ENCODE measurements around the gene GALE.
"Not testable (repeated sequence)": the region's sequence is repeated elsewhere in the genome, so short reads cannot be mapped to it uniquely, and the experiment has no call there.

GALE gene

DNA sequence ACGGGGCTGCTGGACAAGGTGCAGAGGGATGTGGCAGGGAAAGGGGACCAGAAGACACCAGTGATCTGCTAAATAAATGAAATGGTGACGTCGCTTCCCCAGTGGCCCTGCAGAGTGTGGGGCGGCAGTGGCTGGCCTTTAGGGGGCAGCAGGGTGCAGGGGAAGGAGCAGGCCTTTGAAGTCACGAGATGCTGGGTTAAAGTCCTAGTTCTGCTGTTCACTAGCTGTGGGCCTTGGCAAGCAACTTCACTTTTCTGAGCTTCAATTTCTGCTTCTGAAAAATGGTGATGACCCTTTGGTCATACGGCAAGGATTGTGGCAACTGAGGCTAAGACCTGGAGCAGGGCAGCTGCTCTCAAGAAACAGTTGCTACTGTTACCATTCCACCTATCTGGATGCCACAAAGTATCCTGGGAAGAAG is 9.2 kb upstream of the GALE start:
- DNase-seq (ENCODE audit: low read depth), result no peak

- DNase-seq (ENCODE audit: low read depth), result no peak
Observed at GRCh38 chr1:23807453-23807852, 6.9 kb upstream of the GALE start.

DNA sequence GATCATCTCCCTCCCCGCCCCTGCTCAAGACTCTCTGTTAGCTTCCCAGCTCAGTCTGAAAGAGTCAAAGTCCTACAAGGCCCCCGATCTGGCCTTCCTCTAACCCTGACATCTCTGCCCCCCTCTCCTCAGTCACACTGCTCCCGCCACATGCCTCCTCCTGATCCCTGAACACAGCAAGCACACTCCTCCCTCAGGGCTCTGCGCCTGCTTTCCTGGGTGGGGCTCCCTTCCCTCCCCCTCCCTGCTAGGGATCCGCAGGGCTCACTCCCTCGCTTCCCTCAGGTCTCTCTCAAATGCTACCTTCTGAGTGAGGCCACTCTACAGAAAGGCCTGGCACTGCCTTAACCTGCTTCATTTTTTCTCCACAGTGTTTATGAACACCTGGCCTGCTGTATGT is 5.7 kb upstream of the GALE start:
- DNase-seq (ENCODE audit: low read depth), result no peak

DNA sequence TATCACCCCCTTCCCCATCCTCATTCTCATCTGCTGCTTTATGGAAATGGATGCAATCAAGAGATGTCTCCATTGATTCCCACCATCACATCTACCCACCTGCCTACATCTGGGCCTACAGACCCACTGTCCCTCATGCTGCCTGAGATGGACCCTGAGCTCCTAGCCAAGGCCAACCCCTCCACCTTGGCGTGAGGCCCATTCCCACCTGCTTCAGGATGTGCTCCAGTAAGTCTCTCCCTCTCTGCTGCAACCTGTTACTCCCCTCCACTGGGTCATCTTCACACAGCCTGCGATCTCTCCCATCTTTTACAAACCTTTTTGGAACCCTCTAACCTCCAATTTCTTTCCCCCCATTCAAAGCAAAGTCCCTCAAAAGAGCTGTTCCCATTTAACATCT is 4.5 kb upstream of the GALE start:
- no peak for DNase-seq (ENCODE audit: low read depth)

DNA sequence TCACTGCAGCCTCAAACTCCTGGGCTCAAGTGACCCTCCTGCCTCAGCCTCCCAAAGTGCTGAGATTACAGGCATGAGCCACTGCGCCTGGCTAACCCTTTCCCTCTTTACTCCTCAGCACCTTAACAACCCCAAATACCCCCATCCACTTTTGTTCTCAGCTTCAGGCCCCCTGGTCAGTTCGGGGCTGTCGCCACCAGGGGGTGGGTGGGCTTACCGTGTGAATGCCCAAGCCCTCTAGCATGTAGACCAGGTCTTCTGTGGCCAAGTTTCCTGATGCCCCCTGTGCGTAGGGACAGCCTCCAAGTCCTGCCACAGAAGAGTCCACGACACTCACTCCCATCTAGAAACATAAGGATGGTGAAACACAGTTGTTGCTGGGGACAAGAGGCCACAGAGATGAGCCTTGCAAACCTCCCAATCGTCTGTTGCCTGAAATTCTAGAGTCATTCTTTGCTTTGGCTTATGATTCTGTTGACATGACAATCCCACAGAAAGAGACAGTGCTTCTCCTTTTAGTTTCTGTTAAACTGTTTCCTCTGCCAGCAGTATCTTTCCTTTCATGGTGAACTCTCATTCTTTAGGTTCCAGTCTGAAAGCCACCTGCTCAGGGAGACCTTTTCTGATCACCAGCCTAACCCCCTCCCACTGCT is 3.8 kb upstream of the GALE start:
- no peak for DNase-seq (ENCODE audit: low read depth)

DNA sequence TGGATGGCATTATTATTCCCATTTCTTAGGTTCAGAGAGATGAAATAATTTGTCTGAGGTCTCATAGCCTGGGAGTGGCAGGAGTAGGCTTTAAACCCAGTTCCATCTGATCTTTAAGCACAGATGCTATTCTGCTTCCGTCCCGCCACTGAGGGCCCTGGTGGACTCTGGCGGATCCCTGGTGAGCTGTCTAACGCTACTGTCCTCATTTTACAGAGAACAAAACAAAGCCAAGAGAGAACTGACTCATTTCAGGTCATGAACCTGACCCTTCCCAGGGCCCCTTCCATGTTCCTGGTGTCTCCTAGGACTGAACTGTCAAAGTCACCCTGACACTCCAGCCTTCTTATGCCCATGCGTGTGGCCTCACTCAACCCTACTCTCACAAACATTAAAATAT is 3.1 kb upstream of the GALE start:
- DNase-seq (ENCODE audit: low read depth), result no peak

DNA sequence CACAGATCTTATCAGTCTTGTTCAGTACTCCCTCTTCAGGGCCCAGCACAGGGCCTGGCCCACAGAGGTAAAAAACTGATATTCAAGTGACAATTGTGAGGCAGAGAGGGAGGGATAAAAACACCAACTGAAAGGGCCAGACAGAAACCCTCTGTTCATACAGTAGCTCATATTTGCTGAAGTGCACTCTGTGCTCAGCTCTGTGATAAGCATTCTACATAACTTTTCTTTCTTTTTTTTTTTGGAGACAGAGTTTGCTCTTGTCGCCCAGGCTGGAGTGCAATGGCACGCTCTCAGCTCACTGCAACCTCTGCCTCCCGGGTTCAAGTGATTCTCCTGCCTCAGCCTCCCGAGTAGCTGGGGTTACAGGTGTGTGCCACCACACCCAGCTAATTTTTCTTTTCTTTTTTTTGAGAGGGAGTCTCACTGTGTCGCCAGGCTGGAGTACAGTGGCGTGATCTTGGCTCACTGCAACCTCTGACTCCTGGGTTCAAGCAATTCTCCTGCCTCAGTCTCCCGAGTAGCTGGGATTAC is 2.3 kb upstream of the GALE start:
- not testable (repeated sequence) for DNase-seq (ENCODE audit: low read depth)

DNA sequence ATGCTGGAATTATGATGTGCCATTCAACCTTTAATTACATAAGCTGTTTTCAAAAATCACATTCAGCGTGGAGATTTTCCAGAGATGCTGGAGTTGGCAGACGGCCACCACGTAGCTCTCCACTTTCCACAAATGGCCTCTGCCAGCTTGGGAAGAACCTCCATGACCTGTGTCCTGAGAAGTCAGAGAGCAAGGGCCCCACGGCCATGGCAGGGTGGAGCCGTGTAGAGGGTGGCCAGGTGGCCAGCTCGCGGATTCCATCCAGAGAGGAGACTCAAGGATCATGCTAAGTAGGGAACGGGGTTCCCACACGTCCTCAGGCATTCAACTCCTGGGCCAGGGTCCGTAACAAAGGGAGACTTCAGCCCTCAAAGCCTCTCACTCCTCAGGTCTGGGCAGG is 1.3 kb upstream of the GALE start:
- DNase-seq (ENCODE audit: low read depth), result no peak

GRCh38 chr1:23801338-23801748 is 789 bp upstream of the GALE start:
- no peak for DNase-seq (ENCODE audit: low read depth)

- DNase-seq (ENCODE audit: low read depth), result no peak
Observed at GRCh38 chr1:23799570-23800399, 769 bp downstream of the GALE start.

GRCh38 chr1:23799255-23799569 is 1.3 kb downstream of the GALE start:
- DNase-seq (ENCODE audit: low read depth), result no peak

DNA sequence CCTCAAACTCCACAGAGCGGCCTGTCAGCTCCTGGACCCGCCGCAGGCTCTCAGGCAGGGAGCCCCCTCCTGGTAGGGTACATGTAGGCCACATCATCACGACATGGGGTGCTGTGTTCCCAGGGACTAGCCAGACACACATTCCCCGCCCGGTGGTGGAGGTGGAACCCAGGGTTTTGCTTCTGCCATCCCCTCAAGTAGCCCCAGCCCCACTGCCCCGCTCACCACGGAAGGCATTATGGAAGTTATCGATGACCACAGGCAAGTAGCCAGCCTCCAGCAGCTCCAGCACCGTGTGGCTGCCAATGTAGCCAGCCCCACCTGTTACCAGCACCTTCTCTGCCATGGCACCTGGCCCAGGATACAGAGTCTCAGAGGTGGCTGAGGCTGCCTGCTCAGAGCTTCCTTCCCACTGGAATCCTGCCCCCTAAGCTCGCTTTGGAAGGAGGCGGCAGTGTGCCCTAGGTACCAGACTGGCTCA is 1.9 kb downstream of the GALE start:
- DNase-seq (ENCODE audit: low read depth), result no peak

- DNase-seq (ENCODE audit: low read depth), result no peak
Observed at GRCh38 chr1:23797478-23798448, 2.8 kb downstream of the GALE start.

DNA sequence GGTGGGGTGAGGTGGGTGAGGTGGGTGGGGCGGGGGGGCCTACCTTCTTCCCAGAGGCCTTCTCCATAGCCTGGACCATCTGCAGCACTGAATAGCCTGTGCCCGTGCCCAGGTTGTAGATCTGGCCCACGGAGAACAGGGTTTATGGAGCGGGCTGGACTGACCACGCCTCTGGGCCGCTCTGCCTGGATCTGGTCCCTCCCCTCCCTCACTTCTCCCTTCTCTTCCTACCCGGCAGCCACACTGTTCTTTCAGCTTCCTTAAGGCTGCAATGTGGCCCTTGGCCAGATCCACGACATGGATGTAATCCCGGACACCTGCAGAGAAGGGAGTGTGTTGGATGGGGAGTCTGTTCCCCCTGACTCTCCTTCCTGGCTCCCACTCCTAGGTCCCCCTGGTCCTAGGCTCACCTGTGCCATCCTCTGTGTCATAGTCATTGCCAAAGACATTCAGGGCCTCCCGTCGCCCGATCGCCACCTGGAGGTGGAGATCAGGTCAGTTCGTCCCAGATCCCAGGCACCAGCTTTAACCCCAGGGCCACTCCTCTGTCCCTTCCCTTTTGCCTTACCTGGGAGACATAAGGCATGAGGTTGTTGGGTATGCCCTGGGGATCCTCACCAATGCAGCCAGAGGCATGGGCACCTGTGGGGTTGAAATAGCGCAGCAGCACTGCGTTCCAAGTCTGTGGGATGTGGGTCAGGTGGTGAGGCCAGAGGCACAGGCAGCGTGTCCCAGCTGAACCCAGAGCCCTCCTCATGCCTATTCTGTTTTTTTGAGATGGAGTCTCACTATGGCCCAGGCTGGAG is 3.9 kb downstream of the GALE start:
- DNase-seq (ENCODE audit: low read depth), result no peak

DNA sequence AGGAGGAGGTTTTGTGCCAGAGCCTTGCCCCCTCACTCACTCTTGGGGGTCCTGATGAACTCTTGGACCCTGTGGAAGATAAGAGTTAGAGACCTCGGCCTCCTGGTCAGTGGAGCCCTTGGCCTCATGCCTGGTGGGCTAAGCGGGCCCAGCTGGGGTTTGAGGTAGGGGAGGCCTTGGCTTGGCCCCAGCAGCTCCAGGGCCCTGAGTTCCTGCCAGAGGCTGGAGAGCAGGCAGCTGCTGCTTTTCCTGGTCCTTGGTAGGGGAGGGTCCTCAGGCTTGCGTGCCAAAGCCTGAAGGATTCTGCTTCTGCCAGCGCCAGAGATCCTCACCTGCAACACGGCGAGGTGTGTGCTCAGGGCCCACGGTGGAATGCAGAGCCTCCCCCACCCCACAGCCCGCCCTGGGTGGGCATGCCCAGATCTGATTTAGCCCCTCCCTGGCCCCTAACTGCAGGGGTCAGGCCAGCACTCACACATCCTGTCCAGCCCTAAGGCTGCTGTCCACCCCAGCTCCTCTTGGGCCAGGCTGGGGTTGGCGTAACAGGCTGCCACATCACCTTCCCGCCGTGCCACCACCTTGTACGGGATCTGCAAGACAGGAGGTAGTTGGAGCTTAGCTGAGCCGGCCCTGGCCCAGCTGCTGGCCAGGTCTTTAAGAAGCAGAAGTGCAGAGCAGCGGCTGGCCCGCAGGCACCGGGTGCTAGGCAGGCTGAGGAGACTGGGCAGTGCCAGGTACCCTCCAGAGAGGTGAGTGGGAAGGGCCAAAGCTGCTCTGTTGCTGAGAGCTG is 4.7 kb downstream of the GALE start:
- DNase-seq (ENCODE audit: low read depth), result no peak

- not testable (repeated sequence) for DNase-seq (ENCODE audit: low read depth)
Observed at GRCh38 chr1:23794732-23795182, 5.8 kb downstream of the GALE start.

- DNase-seq (ENCODE audit: low read depth), result no peak
Observed at GRCh38 chr1:23793861-23794731, 6.5 kb downstream of the GALE start.

DNA sequence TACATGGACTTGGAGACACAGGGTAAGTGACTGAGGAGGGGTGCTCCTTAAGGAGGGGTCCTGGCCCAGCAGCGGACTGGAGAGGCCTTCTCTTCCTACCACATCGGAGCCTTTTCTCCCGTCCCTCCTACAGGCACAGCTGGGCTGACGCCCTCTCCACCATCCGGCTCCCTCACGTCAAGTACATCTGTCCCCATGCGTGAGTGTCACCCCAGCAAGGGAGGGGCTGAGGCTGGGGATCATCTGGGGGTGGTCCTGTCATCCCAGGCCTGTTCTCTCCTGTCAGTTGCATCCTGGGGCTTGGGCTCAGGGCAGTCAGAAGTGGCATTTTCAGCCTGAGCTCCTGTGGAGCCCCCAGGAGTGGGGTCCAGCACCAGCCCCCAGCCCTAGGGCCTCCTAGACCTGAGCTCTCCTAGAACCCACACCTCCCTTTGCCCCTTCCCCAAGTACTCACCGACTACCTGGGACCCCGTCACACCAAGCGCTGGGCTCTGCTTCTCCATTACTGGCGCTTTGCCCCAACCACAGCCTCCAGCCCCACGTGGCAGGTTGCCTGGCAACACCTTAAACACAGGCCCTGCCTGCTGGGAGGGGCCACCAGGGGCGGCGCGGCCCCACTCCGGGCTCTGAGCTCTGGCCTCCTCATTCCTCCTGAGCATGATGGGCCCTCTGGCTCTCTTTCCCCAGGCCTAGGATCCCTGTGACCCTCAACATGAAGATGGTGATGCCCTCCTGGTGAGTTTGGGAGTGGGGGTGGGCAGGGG is 7.4 kb downstream of the GALE start:
- no peak for DNase-seq (ENCODE audit: low read depth)
